Esophagus squamous epithelium (tissue), 4 donors: ENCODE measurements around the gene SUPT7L.
"Not testable (repeated sequence)": the region's sequence is repeated elsewhere in the genome, so short reads cannot be mapped to it uniquely, and the experiment has no call there.

ENCODE experiments used
- CTCF ChIP-seq, 6 experiments: fragments of 450-650 bp in 4 of 6; fragments of 200-600 bp in 2 of 6; sonication (generic) in 2 of 6; IDR thresholded peaks; one replicate each; pipeline ENCODE4 v1.5.1; 2016 to 2019; ENCODE audit warnings: antibody characterized with exemption in 6 of 6, mild to moderate bottlenecking in 4 of 6, moderate library complexity in 4 of 6
- POLR2A ChIP-seq, 4 donors: fragments of 450-650 bp; IDR thresholded peaks; one replicate each; pipeline ENCODE4 v1.6.1; 2017; ENCODE audit warnings: antibody characterized with exemption in 4 of 4, mild to moderate bottlenecking in 4 of 4, moderate library complexity in 3 of 4

- not testable (repeated sequence) for TF ChIP-seq CTCF, POLR2A (IDR thresholded peaks at IDR 0.05)
Observed at GRCh38 chr2:27626323-27626722, 37.1 kb downstream of the SUPT7L start.
